ENCODE data around the gene LGALSL.

The LGALSL gene

GRCh38 chr2:64453770-64454385 is at the start of gene LGALSL:
TSS of gene LGALSL (plus strand) at chr2:64454162. CDS start at chr2:64454546, 384 bp downstream.
- DNase-seq: peak; percentile 64 to 86 (median 73)

GRCh38 chr2:64404743-64405142 is 49.2 kb upstream of the LGALSL start:
- no peak for DNase-seq

- peak in 2 of 3 donors; percentile 18 to 54 for DNase-seq
These were observed 48.2 kb upstream of the LGALSL start for GRCh38 chr2:64405581-64406406.

GRCh38 chr2:64406407-64406774 is 47.6 kb upstream of the LGALSL start:
- DNase-seq: no peak

GRCh38 chr2:64408031-64408430 is 45.9 kb upstream of the LGALSL start:
- DNase-seq: no peak

GRCh38 chr2:64410671-64411070 is 43.3 kb upstream of the LGALSL start:
- DNase-seq: no peak

- DNase-seq: no peak
These were observed 41.3 kb upstream of the LGALSL start for GRCh38 chr2:64412671-64413070.

GRCh38 chr2:64414736-64415435 is 39.1 kb upstream of the LGALSL start:
- peak in 2 of 3 donors; percentile 33 to 43 for DNase-seq

GRCh38 chr2:64417624-64418023 is 36.3 kb upstream of the LGALSL start:
- no peak for DNase-seq

- DNase-seq: no peak
These were observed 34.3 kb upstream of the LGALSL start for GRCh38 chr2:64419596-64420165.

GRCh38 chr2:64420677-64421076 is 33.3 kb upstream of the LGALSL start:
- no peak for DNase-seq

GRCh38 chr2:64421201-64421600 is 32.8 kb upstream of the LGALSL start:
- no peak for DNase-seq

GRCh38 chr2:64422466-64422865 is 31.5 kb upstream of the LGALSL start:
- DNase-seq: peak in 2 of 3 donors; percentile 13 to 27

GRCh38 chr2:64423303-64423702 is 30.7 kb upstream of the LGALSL start:
- no peak for DNase-seq

GRCh38 chr2:64424416-64424987 is 29.5 kb upstream of the LGALSL start:
- no peak for DNase-seq

- no peak for DNase-seq
These were observed 27.6 kb upstream of the LGALSL start for GRCh38 chr2:64426183-64426952.

GRCh38 chr2:64434039-64434657 is 19.8 kb upstream of the LGALSL start:
- no peak for DNase-seq

GRCh38 chr2:64437883-64438282 is 16.1 kb upstream of the LGALSL start:
- DNase-seq: no peak

GRCh38 chr2:64439194-64439593 is 14.8 kb upstream of the LGALSL start:
- no peak for DNase-seq

- no peak for DNase-seq
These were observed 13.1 kb upstream of the LGALSL start for GRCh38 chr2:64440843-64441242.

GRCh38 chr2:64442277-64442676 is 11.7 kb upstream of the LGALSL start:
- no peak for DNase-seq

Measured in suppressor macrophage treated with lipopolysaccharide for 1 hour (primary cell).